Astrocyte of the spinal cord (primary cell): Measurements from ENCODE around the gene TBC1D20.
A peak's percentile ranks its signal among the peaks of the same experiment; 100 is the strongest.

ENCODE experiments used
- DNase-seq: peaks from one replicate; pipeline ENCODE4 v3.0.0; 2011; ENCODE audit warnings: low read depth, low spot score
- H3K4me3 ChIP-seq: 2 replicates; pipeline ENCODE4 v1.5.1; 2011; ENCODE audit warnings: low read depth, mild to moderate bottlenecking, low read length, moderate library complexity
- CTCF ChIP-seq: IDR thresholded peaks from 2 replicates; pipeline ENCODE4 v1.5.1; 2012; ENCODE audit warnings: low read depth, mild to moderate bottlenecking, low read length, inconsistent platforms
- in situ Hi-C: cut with HindIII; loops from 2 replicates; pipeline ENCODE4 v1.10.0; 2017; ENCODE audit warnings: low sequenced_read_pairs

TBC1D20 gene

GRCh38 chr20:444862-445426 lies 17.4 kb downstream of the TBC1D20 start:
- H3K4me3 ChIP-seq = no peak overlapping the region
- peak; percentile 67 for DNase-seq
- TF ChIP-seq CTCF = no peak
- in situ Hi-C loops = no loop called here

GRCh38 chr20:444117-444516 lies 18.2 kb downstream of the TBC1D20 start:
- TF ChIP-seq CTCF = no peak
- no peak for DNase-seq
- no peak overlapping the region for H3K4me3 ChIP-seq
- in situ Hi-C loops = no loop called here

GRCh38 chr20:443223-443775 lies 19.0 kb downstream of the TBC1D20 start:
- H3K4me3 ChIP-seq = no peak overlapping the region
- no peak for DNase-seq
- TF ChIP-seq CTCF = no peak
- in situ Hi-C loops = no loop called here

GRCh38 chr20:440636-441035 lies 21.7 kb downstream of the TBC1D20 start:
- no peak for TF ChIP-seq CTCF
- DNase-seq = no peak
- in situ Hi-C loops = no loop called here

GRCh38 chr20:440148-440547 lies 22.2 kb downstream of the TBC1D20 start:
- in situ Hi-C loops = no loop called here
- H3K4me3 ChIP-seq = no peak overlapping the region
- no peak for TF ChIP-seq CTCF
- DNase-seq = no peak

More at GRCh38 chr20:440636-441035, 21.7 kb downstream of the TBC1D20 start:
- no peak overlapping the region for H3K4me3 ChIP-seq

GRCh38 chr20:438571-439469 lies 23.5 kb downstream of the TBC1D20 start:
- no peak for DNase-seq
- H3K4me3 ChIP-seq = no peak overlapping the region
- TF ChIP-seq CTCF = no peak
- in situ Hi-C loops = no loop called here
